Sigmoid colon (tissue), 7 donors: ENCODE results near the gene PHACTR3. TPM values are rescaled to one million over a fixed set of nuclear protein-coding genes. Genes with fewer than 3 reads are reported as not detected.

Experiments used
- DNase-seq: peaks from one replicate; pipeline ENCODE4 v3.0.0-alpha.2; 2019
- H3K27ac ChIP-seq, 4 donors: fragments of 200-600 bp; sonication (generic); one replicate each; pipeline ENCODE4 v1.5.1; 2016 to 2019; ENCODE audit warnings: mild to moderate bottlenecking in 1 of 4
- H3K27me3 ChIP-seq, 3 donors: fragments of 200-600 bp; sonication (generic); one replicate each; pipeline ENCODE4 v1.5.1; 2019; ENCODE audit warnings: mild to moderate bottlenecking in 1 of 3
- H3K36me3 ChIP-seq, 4 donors: fragments of 200-600 bp; sonication (generic); one replicate each; pipeline ENCODE4 v1.5.1; 2016 to 2019
- H3K4me1 ChIP-seq, 4 donors: fragments of 200-600 bp; sonication (generic); one replicate each; pipeline ENCODE4 v1.5.1; 2017 to 2019
- H3K4me3 ChIP-seq, 4 donors: fragments of 200-600 bp; sonication (generic); one replicate each; pipeline ENCODE4 v1.5.1; 2017 to 2019; ENCODE audit warnings: mild to moderate bottlenecking in 2 of 4, moderate library complexity in 1 of 4
- H3K9me3 ChIP-seq, 4 donors: fragments of 200-600 bp in 3 of 4; sonication (generic) in 3 of 4; one replicate each; pipeline versions ENCODE4 v1.5.1 to v1.6.1; 2013 to 2019
- CTCF ChIP-seq, 4 experiments: fragments of 450-650 bp in 3 of 4; fragments of 200-600 bp in 1 of 4; IDR thresholded peaks; one replicate each; pipeline ENCODE4 v1.5.1; 2016 to 2019; ENCODE audit warnings: antibody characterized with exemption in 4 of 4, mild to moderate bottlenecking in 3 of 4, moderate library complexity in 2 of 4
- EP300 ChIP-seq, 4 donors: sonication (generic); formaldehyde crosslinking; IDR thresholded peaks; one replicate each; pipeline ENCODE4 v1.6.1; 2017; ENCODE audit warnings: antibody characterized with exemption in 4 of 4
- POLR2A ChIP-seq, 2 donors: fragments of 450-650 bp; IDR thresholded peaks; one replicate each; pipeline ENCODE4 v1.6.1; 2016; ENCODE audit warnings: antibody characterized with exemption in 2 of 2, mild to moderate bottlenecking in 2 of 2, moderate library complexity in 2 of 2
- POLR2AphosphoS5 ChIP-seq, 4 donors: sonication (generic); formaldehyde crosslinking; IDR thresholded peaks; one replicate each; pipeline ENCODE4 v1.6.1; 2017; ENCODE audit warnings: antibody characterized with exemption in 4 of 4
- WGBS, 2 donors: extraction: QIAGEN DNeasy Blood & Tissue Kit; methylation state at CpG; one replicate each; pipeline ENCODE4 v1.1.7; 2013; 5-methylcytosine and 5-hydroxymethylcytosine counted together
- intact Hi-C: fragments of 100-400 bp; cut with DNase I; formaldehyde crosslinking; loops from one replicate; pipeline ENCODE4 v1.15.1; 2023
- polyA plus RNA-seq, 3 donors: library from polyadenylated mRNA; stranded (reverse); fragments of 200-250 nt; gene quantifications; one replicate each; pipeline ENCODE4 v1.2.3, GENCODE V29; 2013
- total RNA-seq, 4 donors: library from RNA; depleted of rRNA; stranded (reverse); fragments of >200 nt; gene quantifications; one replicate each; pipeline ENCODE4 v1.1.0, GENCODE V29; 2016
- donor health status: healthy with polysubstance abuse.
- donor health status: Bipolar disorder and iron deficiency.
- donor health status: healthy.

PHACTR3 gene
- total and polyA plus RNA-seq, 7 donors: under 0.01 to 1.5 (median 0.81) TPM

DNA sequence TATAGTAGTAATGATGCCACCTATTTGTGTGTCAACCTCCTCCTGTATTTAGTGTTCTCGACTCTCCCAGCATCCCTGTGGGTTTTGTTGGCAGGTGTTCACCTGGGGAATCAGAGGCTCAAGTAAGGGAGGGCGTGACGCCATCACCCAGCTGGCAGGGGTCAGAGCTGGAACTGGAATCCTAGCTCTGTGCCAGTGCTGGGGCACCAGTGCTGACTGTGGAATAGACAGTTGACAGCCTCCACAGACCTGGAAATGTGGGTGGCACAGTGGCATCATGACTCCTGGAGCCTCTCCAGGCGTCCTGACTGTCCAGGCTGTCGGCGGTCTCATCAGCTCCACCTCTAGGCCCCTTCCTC, 226.3 kb downstream of the PHACTR3 start:
- intact Hi-C loops: no loop called here
- Histone ChIP-seq H3K9me3 (no peaks in the 10 kb centered on the region), H3K36me3 (no peaks in the 10 kb centered on the region), H3K4me1 (peaks cover 0 to 8% (median 6%) of the 10 kb centered on the region in 4 donors), H3K27me3 (no peaks in the 10 kb centered on the region), H3K27ac (no peak overlapping the region), H3K4me3 (no peak overlapping the region)
- DNase-seq: no peak
- 33 to 62% methylated on average over 6 of the region's 6 CpGs for WGBS, 2 donors
- TF ChIP-seq POLR2A (IDR thresholded peaks at IDR 0.05) (no peak), POLR2AphosphoS5 (IDR thresholded peaks at IDR 0.05) (no peak), EP300 (IDR thresholded peaks at IDR 0.05) (no peak), CTCF (IDR thresholded peaks at IDR 0.05) (no peak)

- H3K4me1 ChIP-seq: peaks cover 0 to 14% (median 12%) of the 10 kb centered on the region in 4 donors
- TF ChIP-seq EP300 (IDR thresholded peaks at IDR 0.05) (no peak), CTCF (IDR thresholded peaks at IDR 0.05) (no peak), POLR2AphosphoS5 (IDR thresholded peaks at IDR 0.05) (no peak), POLR2A (IDR thresholded peaks at IDR 0.05) (no peak)
- intact Hi-C loops: no loop called here
- H3K9me3 ChIP-seq: no peaks in the 10 kb centered on the region
- H3K4me3 ChIP-seq: no peak overlapping the region
- no peaks in the 10 kb centered on the region for H3K36me3 ChIP-seq
- no peaks in the 10 kb centered on the region for H3K27me3 ChIP-seq
- peak; percentile 51 for DNase-seq
- no peak overlapping the region for H3K27ac ChIP-seq
- 65 to 73% methylated on average over 23 of the region's 23 CpGs for WGBS, 2 donors
These were observed 226.9 kb downstream of the PHACTR3 start for GRCh38 chr20:59831024-59831915.

GRCh38 chr20:59831916-59832270, 227.6 kb downstream of the PHACTR3 start:
- no peaks in the 10 kb centered on the region for H3K9me3 ChIP-seq
- 58 to 70% methylated on average over 3 of the region's 3 CpGs for WGBS, 2 donors
- no peak overlapping the region for H3K4me3 ChIP-seq
- TF ChIP-seq EP300 (IDR thresholded peaks at IDR 0.05) (no peak), CTCF (IDR thresholded peaks at IDR 0.05) (no peak), POLR2A (IDR thresholded peaks at IDR 0.05) (no peak)
- H3K27ac ChIP-seq: no peak overlapping the region
- DNase-seq: peak; percentile 52
- intact Hi-C loops: no loop called here
- H3K27me3 ChIP-seq: no peaks in the 10 kb centered on the region
- no peaks in the 10 kb centered on the region for H3K36me3 ChIP-seq
- H3K4me1 ChIP-seq: peaks cover 0 to 17% (median 16%) of the 10 kb centered on the region in 4 donors

DNA sequence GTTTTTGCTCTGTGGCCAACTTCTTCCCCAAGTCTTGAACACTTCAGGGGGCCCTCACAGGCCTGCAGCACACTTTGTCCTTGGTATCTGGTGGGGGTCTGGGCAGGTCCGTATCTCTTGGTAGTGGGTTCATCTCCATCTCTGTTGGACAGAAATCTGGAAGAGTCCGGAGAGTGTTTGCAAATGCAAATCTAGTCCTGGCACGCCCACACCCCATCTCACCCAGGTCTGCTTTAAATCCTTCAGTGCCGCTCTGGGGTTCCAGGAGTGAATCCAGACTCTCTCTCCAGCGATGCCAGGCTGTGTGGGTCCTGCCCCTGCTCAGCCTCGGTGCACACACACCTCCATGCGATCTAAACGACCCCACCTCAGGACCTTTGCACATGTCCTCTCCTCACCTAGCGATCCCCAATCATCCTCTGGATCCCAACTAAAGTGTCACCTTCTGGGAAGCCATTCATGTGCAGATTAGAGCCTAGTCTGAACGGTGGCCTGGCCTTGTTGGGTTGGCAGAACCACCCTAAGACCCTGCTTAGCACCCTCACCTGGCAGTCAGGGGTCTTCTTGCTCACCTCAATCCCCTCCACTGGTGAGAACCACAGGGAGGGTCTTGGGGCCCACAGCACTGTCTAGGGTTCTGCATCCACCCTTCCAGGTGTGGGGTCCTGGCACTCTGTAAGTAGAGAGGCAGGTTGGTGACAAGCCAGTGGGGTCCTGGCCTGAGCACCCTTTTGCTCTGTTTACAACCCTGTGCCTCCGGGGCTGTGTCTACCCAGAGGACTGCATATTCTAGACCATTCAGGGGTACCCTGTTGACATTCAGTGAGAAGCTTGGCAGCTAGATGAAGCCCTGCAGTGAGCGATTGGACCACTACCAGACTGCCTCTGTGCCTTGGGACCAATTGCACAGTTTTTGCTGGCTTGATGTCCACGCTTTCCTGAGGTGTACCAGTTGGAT, 228.3 kb downstream of the PHACTR3 start:
- DNase-seq: peak; percentile 44
- Histone ChIP-seq H3K9me3 (no peaks in the 10 kb centered on the region), H3K27ac (no peak overlapping the region), H3K4me3 (no peak overlapping the region), H3K36me3 (no peaks in the 10 kb centered on the region), H3K4me1 (peaks cover 0 to 17% (median 16%) of the 10 kb centered on the region in 4 donors), H3K27me3 (peaks cover 0 to 5% (median 0%) of the 10 kb centered on the region in 3 donors)
- 85 to 88% methylated on average over 13 of the region's 13 CpGs for WGBS, 2 donors
- TF ChIP-seq CTCF (IDR thresholded peaks at IDR 0.05): no peak
- intact Hi-C loops: no loop called here
